Measurements from ENCODE around the gene SREBF1. TPM values are rescaled to one million over a fixed set of nuclear protein-coding genes. Genes with fewer than 3 reads are reported as not detected.

The SREBF1 gene
- total RNA-seq, 1 donor from 2014 or later = 81.2 TPM

DNA sequence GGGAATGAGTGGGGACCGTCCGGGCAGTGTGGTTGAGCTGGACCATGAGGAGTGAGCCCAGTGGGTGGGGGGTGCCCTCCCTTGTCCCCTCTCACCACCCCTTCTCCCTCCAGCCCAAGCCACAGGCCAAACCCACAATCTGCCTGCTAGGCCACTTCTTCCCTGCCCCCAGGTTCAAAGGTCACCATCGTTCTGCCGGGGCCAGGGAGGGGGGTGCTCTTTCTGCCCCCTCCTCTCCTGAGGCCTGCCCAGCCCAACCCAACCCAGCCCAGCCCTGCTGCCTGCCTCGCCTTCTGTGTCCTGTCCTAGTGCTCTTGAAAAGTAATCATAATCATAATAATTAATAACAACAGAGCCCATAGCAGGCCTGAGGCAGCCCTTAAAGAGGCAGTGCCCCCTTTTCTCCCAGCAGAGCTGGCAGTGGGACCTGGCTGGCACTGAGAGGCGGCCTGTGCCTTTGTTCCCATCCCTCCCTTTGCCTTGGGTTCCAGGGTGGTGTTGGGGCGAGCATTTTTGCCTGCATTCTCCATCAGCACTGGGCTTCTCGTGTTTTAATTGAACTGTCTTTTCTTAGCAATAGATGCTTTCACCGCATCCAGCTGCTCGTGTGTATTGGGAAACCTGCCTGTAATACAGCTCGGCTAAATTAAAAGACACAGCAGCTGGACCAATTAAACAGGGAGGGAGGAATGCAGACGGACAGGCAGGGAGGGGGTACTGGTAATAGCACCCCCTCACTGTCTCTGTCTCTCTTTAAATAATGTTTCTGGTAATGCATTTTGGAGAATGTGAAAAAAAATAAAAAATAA, 46.8 kb downstream of the SREBF1 start:
- no peaks in the 10 kb centered on the region for H3K27me3 Mint-ChIP-seq
- no peak for DNase-seq (ENCODE audit: extremely low spot score, unreplicated experiment)
- H3K4me1 Mint-ChIP-seq (ENCODE audit: unreplicated experiment) = peaks cover 71% of the 10 kb centered on the region
- no peaks in the 10 kb centered on the region for H3K9me3 Mint-ChIP-seq
- H3K36me3 Mint-ChIP-seq = peaks cover 5% of the 10 kb centered on the region
- H3K4me3 Mint-ChIP-seq = peak overlapping the region; percentile 57
- H3K27ac Mint-ChIP-seq = peak overlapping the region; percentile 80
- no peak for TF ChIP-seq CTCF (conservative IDR thresholded peaks at IDR 0.05)

DNA sequence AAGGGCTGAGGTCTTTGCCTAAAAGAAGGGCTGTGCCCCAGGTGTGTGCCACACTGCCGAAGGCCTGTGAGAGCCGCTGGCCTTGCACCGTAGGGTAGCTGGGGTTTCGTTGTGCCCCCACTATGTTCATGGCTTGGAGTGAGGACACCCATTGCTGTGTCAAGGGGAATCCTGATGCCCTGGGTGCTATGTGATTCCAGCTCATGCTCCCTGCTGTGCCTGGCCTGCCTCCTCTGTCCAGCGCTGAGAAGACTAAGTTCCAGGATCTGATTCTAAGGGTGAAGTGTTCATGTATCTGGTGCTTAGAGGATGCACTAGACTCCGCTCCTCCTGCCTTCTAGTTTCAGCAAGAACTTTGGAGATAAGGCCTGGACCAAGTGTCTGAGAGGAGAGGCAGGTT, 47.4 kb downstream of the SREBF1 start:
- Mint-ChIP-seq H3K4me1 (ENCODE audit: unreplicated experiment) (peaks cover 77% of the 10 kb centered on the region), H3K9me3 (no peaks in the 10 kb centered on the region), H3K27ac (peak overlapping the region; percentile 65), H3K27me3 (no peaks in the 10 kb centered on the region), H3K36me3 (peaks cover 5% of the 10 kb centered on the region), H3K4me3 (peak overlapping the region; percentile 25)
- TF ChIP-seq CTCF (conservative IDR thresholded peaks at IDR 0.05) = no peak
- DNase-seq (ENCODE audit: extremely low spot score, unreplicated experiment) = no peak

DNA sequence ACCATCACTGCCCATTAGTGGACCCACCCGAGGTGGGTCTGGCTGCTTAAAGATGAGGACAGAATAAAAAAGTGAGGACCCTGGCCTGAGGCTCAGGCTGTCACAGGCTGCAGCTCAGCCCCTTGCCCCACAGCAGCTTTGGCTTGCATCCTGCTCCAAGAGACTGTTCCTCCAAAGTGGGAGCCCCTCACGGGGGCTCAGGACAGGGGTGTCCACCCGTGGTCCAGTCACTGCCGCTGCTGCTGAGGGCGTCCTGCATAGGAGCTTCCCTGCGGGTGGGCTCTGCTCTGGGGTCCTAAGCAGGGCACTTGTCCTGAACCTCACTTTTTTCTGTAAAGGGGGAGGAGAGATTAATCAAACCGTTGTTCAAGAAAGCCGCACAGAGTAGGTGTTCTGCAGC, 47.8 kb downstream of the SREBF1 start:
- Mint-ChIP-seq H3K9me3 (no peaks in the 10 kb centered on the region), H3K4me1 (ENCODE audit: unreplicated experiment) (peaks cover 79% of the 10 kb centered on the region), H3K27ac (peak overlapping the region; percentile 65), H3K36me3 (peaks cover 4% of the 10 kb centered on the region), H3K4me3 (peak overlapping the region; percentile 31), H3K27me3 (no peaks in the 10 kb centered on the region)
- no peak for DNase-seq (ENCODE audit: extremely low spot score, unreplicated experiment)
- TF ChIP-seq CTCF (conservative IDR thresholded peaks at IDR 0.05) = no peak

GRCh38 chr17:17787568-17787967, 49.2 kb downstream of the SREBF1 start:
- H3K9me3 Mint-ChIP-seq = no peaks in the 10 kb centered on the region
- H3K27me3 Mint-ChIP-seq = no peaks in the 10 kb centered on the region
- H3K27ac Mint-ChIP-seq = peak overlapping the region; percentile 52
- no peaks in the 10 kb centered on the region for H3K36me3 Mint-ChIP-seq
- no peak for TF ChIP-seq CTCF (conservative IDR thresholded peaks at IDR 0.05)
- H3K4me3 Mint-ChIP-seq = peak overlapping the region; percentile 36
- no peak for DNase-seq (ENCODE audit: extremely low spot score, unreplicated experiment)
- peaks cover 69% of the 10 kb centered on the region for H3K4me1 Mint-ChIP-seq (ENCODE audit: unreplicated experiment)

GRCh38 chr17:17786998-17787397, 49.8 kb downstream of the SREBF1 start:
- H3K9me3 Mint-ChIP-seq = no peaks in the 10 kb centered on the region
- DNase-seq (ENCODE audit: extremely low spot score, unreplicated experiment) = no peak
- H3K36me3 Mint-ChIP-seq = no peaks in the 10 kb centered on the region
- peaks cover 63% of the 10 kb centered on the region for H3K4me1 Mint-ChIP-seq (ENCODE audit: unreplicated experiment)
- TF ChIP-seq CTCF (conservative IDR thresholded peaks at IDR 0.05) = no peak
- no peaks in the 10 kb centered on the region for H3K27me3 Mint-ChIP-seq
- peak overlapping the region; percentile 52 for H3K27ac Mint-ChIP-seq
- H3K4me3 Mint-ChIP-seq = peak overlapping the region; percentile 36
